Endothelial cell of umbilical vein (primary cell): ENCODE measurements around the gene NDUFA13. TPM values are rescaled to one million over a fixed set of nuclear protein-coding genes. Genes with fewer than 3 reads are reported as not detected.

ENCODE experiments used
- BruUV-seq: library from RNA; stranded (reverse); fragments of 400-500 nt; replicated peaks from 2 replicates; lab custom pipeline; 2021; lab: Mats Ljungman, UMichigan
- CTCF ChIA-PET: fragments of 300-600, 350-600 bp; sonication (Branson Sonifier 250); formaldehyde crosslinking; loops from one replicate; lab custom pipeline; 2021; ENCODE audit warnings: antibody characterized with exemption, inconsistent platforms; lab: Charles Lee
- POLR2A ChIA-PET: fragments of 300-600, 350-600 bp; sonication (Branson Sonifier 250); formaldehyde crosslinking; loops from one replicate; lab custom pipeline; 2021; ENCODE audit warnings: antibody characterized with exemption, inconsistent platforms; lab: Charles Lee
- DNase-seq: peaks from one replicate; pipeline ENCODE4 v3.0.0-alpha.2; 2011; ENCODE audit warnings: low read depth, low spot score
- FAIRE-seq: peaks from 2 replicates; lab custom pipeline; 2011; peaks lifted over from hg19 to GRCh38; lab: Jason Lieb, UNC
- H2AFZ ChIP-seq: 2 replicates; pipeline ENCODE4 v1.6.0; 2012; ENCODE audit warnings: low read depth, low read length, control low read depth, inconsistent platforms
- H3K27ac ChIP-seq: 2 replicates; pipeline ENCODE4 v1.5.1; 2011; ENCODE audit warnings: low read depth, mild to moderate bottlenecking, control low read depth, low read length, moderate library complexity; ENCODE audit not compliant: insufficient read depth
- H3K27me3 ChIP-seq, 2 experiments: 2 replicates each; pipeline versions ENCODE4 v1.6.0 to v1.6.1; 2011; ENCODE audit warnings: low read length in 2 of 2, mixed read lengths in 1 of 2; ENCODE audit not compliant: control insufficient read depth in 2 of 2, insufficient read depth in 2 of 2
- H3K36me3 ChIP-seq, 2 experiments: 2 replicates in 1 of 2; 3 replicates in 1 of 2; pipeline ENCODE4 v1.5.1; 2011; ENCODE audit warnings: low read length in 2 of 2, mild to moderate bottlenecking in 1 of 2, moderate library complexity in 1 of 2; ENCODE audit not compliant: control insufficient read depth in 2 of 2, insufficient read depth in 2 of 2; ENCODE audit errors: extremely low read depth in 1 of 2
- H3K4me1 ChIP-seq: 3 replicates; pipeline ENCODE4 v1.5.1; 2011; ENCODE audit warnings: mild to moderate bottlenecking, low read length; ENCODE audit not compliant: control insufficient read depth, insufficient read depth; ENCODE audit errors: extremely low read depth
- H3K4me2 ChIP-seq: 2 replicates; pipeline ENCODE4 v1.6.1; 2011; ENCODE audit warnings: low read length, control low read depth, mixed read lengths; ENCODE audit not compliant: insufficient read depth
- H3K4me3 ChIP-seq, 3 experiments: fragments of 200-600 bp in 1 of 3; sonication (generic), shearing (Covaris generic) in 1 of 3; replicated peaks in 1 of 3; 2 replicates each; pipeline ENCODE4 v1.5.1; 2011 to 2016; ENCODE audit warnings: control low read depth in 3 of 3, low read length in 3 of 3, mild to moderate bottlenecking in 2 of 3, inconsistent platforms in 1 of 3, low read depth in 1 of 3, moderate library complexity in 1 of 3; ENCODE audit not compliant: insufficient read depth in 1 of 3
- H3K79me2 ChIP-seq: 2 replicates; pipeline ENCODE4 v1.6.0; 2012; ENCODE audit warnings: low read length, inconsistent platforms; ENCODE audit not compliant: control insufficient read depth, insufficient read depth
- H3K9ac ChIP-seq: replicated peaks from 2 replicates; pipeline ENCODE3; 2011; ENCODE audit warnings: low read length, control low read depth; ENCODE audit not compliant: insufficient read depth; ENCODE audit errors: extremely low read depth
- H3K9me1 ChIP-seq: replicated peaks from 3 replicates; pipeline ENCODE4 v1.6.0; 2011; ENCODE audit warnings: mild to moderate bottlenecking, low read length; ENCODE audit not compliant: control insufficient read depth, insufficient read depth; ENCODE audit errors: extremely low read depth
- H3K9me3 ChIP-seq: replicated peaks from 2 replicates; pipeline ENCODE4 v1.5.1; 2012; ENCODE audit warnings: low read length, inconsistent platforms; ENCODE audit not compliant: control insufficient read depth, insufficient read depth
- H4K20me1 ChIP-seq: replicated peaks from 2 replicates; pipeline ENCODE3; 2011; ENCODE audit warnings: mild to moderate bottlenecking, low read length; ENCODE audit not compliant: control insufficient read depth, insufficient read depth; ENCODE audit errors: extremely low read depth
- CTCF ChIP-seq, 2 donors: IDR thresholded peaks; 1 replicate in 1 of 2; 2 replicates in 1 of 2; pipeline ENCODE4 v1.5.1; 2011; ENCODE audit warnings: low read length in 2 of 2, mild to moderate bottlenecking in 2 of 2, moderate library complexity in 2 of 2, control low read depth in 1 of 2, inconsistent platforms in 1 of 2, low read depth in 1 of 2; ENCODE audit not compliant: insufficient read depth in 1 of 2; ENCODE audit errors: extremely low read depth in 1 of 2
- EZH2 ChIP-seq: IDR thresholded peaks from 2 replicates; pipeline ENCODE4 v1.6.1; 2012; ENCODE audit warnings: borderline replicate concordance, low read depth, mild to moderate bottlenecking, moderate library complexity, low read length, inconsistent platforms; ENCODE audit not compliant: severe bottlenecking
- FOS ChIP-seq: IDR thresholded peaks from 2 replicates; pipeline ENCODE4 v1.6.1; 2011; ENCODE audit warnings: mild to moderate bottlenecking, low read length, moderate library complexity, borderline replicate concordance; ENCODE audit not compliant: insufficient read depth
- GATA2 ChIP-seq: IDR thresholded peaks from 2 replicates; pipeline ENCODE4 v1.7.0; 2011; ENCODE audit warnings: low read depth, mild to moderate bottlenecking, moderate library complexity, mixed read lengths, low read length; ENCODE audit not compliant: insufficient read length, insufficient read depth
- JUN ChIP-seq: IDR thresholded peaks from 2 replicates; pipeline ENCODE4 v1.6.1; 2011; ENCODE audit warnings: borderline replicate concordance, low read depth; ENCODE audit not compliant: insufficient read length, insufficient read depth
- MAX ChIP-seq: IDR thresholded peaks from 2 replicates; pipeline ENCODE4 v1.6.1; 2011; ENCODE audit not compliant: insufficient read depth, insufficient read length
- POLR2A ChIP-seq: IDR thresholded peaks from 2 replicates; pipeline ENCODE4 v1.6.1; 2012; ENCODE audit warnings: low read depth, mild to moderate bottlenecking, control low read depth, low read length
- POLR2AphosphoS5 ChIP-seq: IDR thresholded peaks from 2 replicates; pipeline ENCODE4 v1.6.1; 2012; ENCODE audit warnings: low read depth, mild to moderate bottlenecking, control low read depth, low read length, moderate library complexity; ENCODE audit not compliant: insufficient read depth
- dilution Hi-C: fragments of 300-500 bp; cut with MboI; formaldehyde crosslinking; loops from one replicate; pipeline ENCODE4 v1.15.0; 2019; ENCODE audit warnings: low sequenced_read_pairs; ENCODE audit not compliant: extremely low pct_ligation_motif_present
- intact Hi-C: fragments of 100-400 bp; cut with micrococcal nuclease; formaldehyde crosslinking; loops from one replicate; pipeline ENCODE4 v1.10.0; 2022
- polyA plus RNA-seq, 4 experiments: library from polyadenylated mRNA; depleted of rRNA in 3 of 4; stranded (reverse) in 3 of 4; unstranded in 1 of 4; fragments of >200 nt; gene quantifications; 2 replicates each; pipeline versions ENCODE4 v1.2.1 to v1.2.3, GENCODE V29; 2011 to 2012; ENCODE audit warnings: missing spikeins in 1 of 4
- total RNA-seq: library from RNA; stranded (reverse); gene quantifications from 2 replicates; pipeline ENCODE4 v1.2.3, GENCODE V29; 2021

Gene NDUFA13
- total and polyA plus RNA-seq, 2 donors (not counting 3 experiments of a cell fraction or from before 2014, with no cell fraction given): 246 to 799 TPM

- Histone ChIP-seq H3K4me1 (no peaks in the 10 kb centered on the region), H3K4me2 (no peak within 1 kb of the TSS), H3K9me1 (no peaks in the 10 kb centered on the region), H3K4me3 (no peak within 1 kb of the TSS), H4K20me1 (no peaks in the 10 kb centered on the region), H3K27ac (no peak within 1 kb of the TSS), H3K79me2 (no peaks in the 10 kb centered on the region), H2AFZ (no peak within 1 kb of the TSS), H3K9me3 (no peaks in the 10 kb centered on the region), H3K36me3 (no peaks in the 10 kb centered on the region), H3K9ac (no peak within 1 kb of the TSS), H3K27me3 (no peaks in the 10 kb centered on the region)
- CTCF ChIA-PET: interaction anchor here (1.7 to 5.6 kb wide), 2 partner anchors 23 to 25 kb away, joined by 5 to 44 read pairs; no protein-coding TSS in a partner anchor
- BruUV-seq: no TSS peak
- DNase-seq (no peak), FAIRE-seq (peak; percentile 8)
- intact Hi-C loops: no loop called here
- POLR2A ChIA-PET: no interaction called here
- dilution Hi-C loops: no loop called here
- no peak for TF ChIP-seq EZH2
- TF ChIP-seq POLR2AphosphoS5: peak; percentile 28
Measured at GRCh38 chr19:19528721-19529490, 12.9 kb downstream of the NDUFA13 start, which contains the start of gene YJEFN3. TSS of gene YJEFN3 (plus strand) at chr19:19528911. CDS start at chr19:19528933, 22 bp downstream.

- Histone ChIP-seq H3K4me2 (no peak overlapping the region), H3K27me3 (no peaks in the 10 kb centered on the region), H3K9me1 (no peaks in the 10 kb centered on the region), H2AFZ (no peak overlapping the region), H3K9ac (no peak overlapping the region), H3K4me3 (no peak overlapping the region), H3K79me2 (no peaks in the 10 kb centered on the region), H3K27ac (no peak overlapping the region), H3K9me3 (no peaks in the 10 kb centered on the region), H4K20me1 (no peaks in the 10 kb centered on the region), H3K36me3 (no peaks in the 10 kb centered on the region), H3K4me1 (no peaks in the 10 kb centered on the region)
- dilution Hi-C loops (no loop called here), intact Hi-C loops (no loop called here)
- no peak for DNase-seq
- FAIRE-seq: no peak
- ChIA-PET CTCF (interaction anchor here (0.6 to 5.6 kb wide), 3 partner anchors 22 to 429 kb away, joined by 4 to 44 read pairs (median 5); no protein-coding TSS in a partner anchor), POLR2A (no interaction called here)
- no TSS peak for BruUV-seq
- TF ChIP-seq POLR2AphosphoS5 (no peak), EZH2 (no peak), MAX (no peak), FOS (no peak), CTCF (IDR thresholded peaks at IDR 0.05; ENCODE audit: extremely low read depth in 1 of 2, insufficient read depth in 1 of 2, low read depth in 1 of 2, low read length in 2 of 2) (no peak), POLR2A (no peak), JUN (no peak), GATA2 (no peak)
Measured at GRCh38 chr19:19529783-19530422, 13.9 kb downstream of the NDUFA13 start.
